Measurements from ENCODE around the gene MACROD1. TPM values are rescaled to one million over a fixed set of nuclear protein-coding genes. Genes with fewer than 3 reads are reported as not detected.

Gene MACROD1
- total RNA-seq, 4 donors from 2014 or later, result 17.1 to 30.0 (median 29.3) TPM

- TF ChIP-seq POLR2A (IDR thresholded peaks at IDR 0.05), result no peak
- TF ChIP-seq CTCF (IDR thresholded peaks at IDR 0.05), result no peak
- no peaks in the 10 kb centered on the region for H3K27me3 ChIP-seq
- H3K36me3 ChIP-seq, result no peaks in the 10 kb centered on the region
- H3K27ac ChIP-seq, result no peak overlapping the region
- no peak overlapping the region for H3K4me3 ChIP-seq
- H3K9me3 ChIP-seq, result no peaks in the 10 kb centered on the region
- H3K4me1 ChIP-seq, result peaks cover 0 to 10% (median 0%) of the 10 kb centered on the region in 4 donors
- no peak for DNase-seq
These were observed 109.6 kb downstream of the MACROD1 start for GRCh38 chr11:64056213-64056785.

- no peak overlapping the region for H3K27ac ChIP-seq
- TF ChIP-seq POLR2A (IDR thresholded peaks at IDR 0.05), result no peak
- TF ChIP-seq CTCF (IDR thresholded peaks at IDR 0.05), result no peak
- no peaks in the 10 kb centered on the region for H3K27me3 ChIP-seq
- H3K9me3 ChIP-seq, result no peaks in the 10 kb centered on the region
- DNase-seq, result no peak
- no peaks in the 10 kb centered on the region for H3K4me1 ChIP-seq
- no peak overlapping the region for H3K4me3 ChIP-seq
- H3K36me3 ChIP-seq, result no peaks in the 10 kb centered on the region
These were observed 110.8 kb downstream of the MACROD1 start for GRCh38 chr11:64055077-64055476.

GRCh38 chr11:64053699-64054098, 112.2 kb downstream of the MACROD1 start:
- DNase-seq, result no peak
- no peak overlapping the region for H3K27ac ChIP-seq
- no peak overlapping the region for H3K4me3 ChIP-seq
- H3K27me3 ChIP-seq, result no peaks in the 10 kb centered on the region
- H3K36me3 ChIP-seq, result no peaks in the 10 kb centered on the region
- H3K9me3 ChIP-seq, result no peaks in the 10 kb centered on the region
- no peaks in the 10 kb centered on the region for H3K4me1 ChIP-seq
- TF ChIP-seq CTCF (IDR thresholded peaks at IDR 0.05) (no peak), POLR2A (IDR thresholded peaks at IDR 0.05) (no peak)

- Histone ChIP-seq H3K9me3 (no peaks in the 10 kb centered on the region), H3K4me3 (no peak overlapping the region), H3K36me3 (no peaks in the 10 kb centered on the region), H3K27me3 (no peaks in the 10 kb centered on the region), H3K27ac (no peak overlapping the region), H3K4me1 (no peaks in the 10 kb centered on the region)
- no peak for TF ChIP-seq CTCF (IDR thresholded peaks at IDR 0.05)
- no peak for TF ChIP-seq POLR2A (IDR thresholded peaks at IDR 0.05)
- no peak for DNase-seq
These were observed 112.8 kb downstream of the MACROD1 start for GRCh38 chr11:64052938-64053622.

GRCh38 chr11:64052436-64052835, 113.5 kb downstream of the MACROD1 start:
- Histone ChIP-seq H3K27ac (no peak overlapping the region), H3K4me3 (no peak overlapping the region), H3K9me3 (no peaks in the 10 kb centered on the region), H3K36me3 (no peaks in the 10 kb centered on the region), H3K27me3 (no peaks in the 10 kb centered on the region), H3K4me1 (no peaks in the 10 kb centered on the region)
- no peak for DNase-seq
- no peak for TF ChIP-seq CTCF (IDR thresholded peaks at IDR 0.05)
- no peak for TF ChIP-seq POLR2A (IDR thresholded peaks at IDR 0.05)

Measured in Peyer's patch (tissue), 4 donors.